Loucy (cell line): ENCODE measurements around the gene TMEM119.

Source experiments
- EZH2phosphoT487 ChIP-seq: fragments of 200-600 bp; IDR thresholded peaks from 2 replicates; pipeline ENCODE4 v1.6.1; 2018; ENCODE audit warnings: antibody characterized with exemption, mild to moderate bottlenecking, moderate library complexity, borderline replicate concordance
- TF ChIP-seq, protein P1 (sequence below): fragments of 200-600 bp; sonication (generic); conservative IDR thresholded peaks from 2 replicates; pipeline ENCODE4 v1.5.1; 2014; ENCODE audit warnings: mild to moderate bottlenecking, antibody characterized with exemption, low read length

DNA sequence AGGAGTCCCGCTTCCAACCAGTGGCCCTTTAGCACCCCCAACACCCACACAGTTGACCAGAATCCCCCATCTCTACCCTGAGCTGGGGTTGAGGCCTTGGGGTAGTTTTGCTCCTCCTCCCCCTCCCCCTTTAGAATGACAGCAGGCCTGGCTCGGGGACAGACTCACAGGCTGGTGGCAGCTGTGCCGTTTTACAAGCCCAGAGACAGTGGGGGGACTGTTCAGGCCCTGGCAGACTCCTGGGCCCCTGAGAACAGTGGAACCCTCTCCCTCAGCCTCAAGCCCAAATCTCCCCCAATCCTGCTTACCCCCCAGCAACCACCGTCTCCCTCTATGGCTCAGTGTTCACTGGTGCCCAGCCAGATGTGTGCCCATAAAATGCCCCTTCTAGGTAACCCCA is 10.1 kb downstream of the TMEM119 start:
- TF ChIP-seq, protein P1, sequence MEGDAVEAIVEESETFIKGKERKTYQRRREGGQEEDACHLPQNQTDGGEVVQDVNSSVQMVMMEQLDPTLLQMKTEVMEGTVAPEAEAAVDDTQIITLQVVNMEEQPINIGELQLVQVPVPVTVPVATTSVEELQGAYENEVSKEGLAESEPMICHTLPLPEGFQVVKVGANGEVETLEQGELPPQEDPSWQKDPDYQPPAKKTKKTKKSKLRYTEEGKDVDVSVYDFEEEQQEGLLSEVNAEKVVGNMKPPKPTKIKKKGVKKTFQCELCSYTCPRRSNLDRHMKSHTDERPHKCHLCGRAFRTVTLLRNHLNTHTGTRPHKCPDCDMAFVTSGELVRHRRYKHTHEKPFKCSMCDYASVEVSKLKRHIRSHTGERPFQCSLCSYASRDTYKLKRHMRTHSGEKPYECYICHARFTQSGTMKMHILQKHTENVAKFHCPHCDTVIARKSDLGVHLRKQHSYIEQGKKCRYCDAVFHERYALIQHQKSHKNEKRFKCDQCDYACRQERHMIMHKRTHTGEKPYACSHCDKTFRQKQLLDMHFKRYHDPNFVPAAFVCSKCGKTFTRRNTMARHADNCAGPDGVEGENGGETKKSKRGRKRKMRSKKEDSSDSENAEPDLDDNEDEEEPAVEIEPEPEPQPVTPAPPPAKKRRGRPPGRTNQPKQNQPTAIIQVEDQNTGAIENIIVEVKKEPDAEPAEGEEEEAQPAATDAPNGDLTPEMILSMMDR, result no peak
- TF ChIP-seq EZH2phosphoT487, result no peak
